ENCODE measurements around the gene TMED5. TPM values are rescaled to one million over a fixed set of nuclear protein-coding genes. Genes with fewer than 3 reads are reported as not detected.
"Not testable (repeated sequence)": the region's sequence is repeated elsewhere in the genome, so short reads cannot be mapped to it uniquely, and the experiment has no call there.

Gene TMED5
- polyA plus RNA-seq, 3 donors, result 30.0 to 75.8 (median 62.8) TPM

DNA sequence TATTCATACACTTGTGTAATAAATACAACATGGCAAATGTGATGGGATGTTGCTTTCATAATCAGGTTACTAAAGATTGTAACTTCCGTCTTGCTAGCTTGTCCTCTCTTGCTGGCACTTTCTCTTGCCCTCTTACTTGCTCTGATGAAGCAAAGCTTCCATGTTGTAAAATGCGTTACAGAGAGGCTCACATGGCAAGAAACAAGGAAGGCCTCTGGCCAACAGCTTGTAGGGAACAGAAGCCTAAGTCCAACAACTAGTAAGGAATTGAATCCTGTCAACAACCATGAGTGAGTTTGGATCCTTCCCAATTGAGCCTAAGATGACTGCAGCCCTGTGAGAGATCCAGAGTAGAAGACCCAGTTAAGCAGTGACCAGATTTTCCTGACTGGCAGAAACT, 15.4 kb downstream of the TMED5 start:
- Mint-ChIP-seq H3K27ac (peak overlapping the region in 6 of 7 donors; percentile 40 to 88 (median 78)), H3K27me3 (ENCODE audit: low read depth in 3 of 3) (no peaks in the 10 kb centered on the region), H3K9me3 (peaks cover 0 to 8% (median 3%) of the 10 kb centered on the region in 7 donors), H3K36me3 (peaks cover 37 to 57% of the 10 kb centered on the region in 2 donors), H3K4me3 (no peak overlapping the region), H3K4me1 (peaks cover 14% of the 10 kb centered on the region)
- peak overlapping the region in 1 of 2 donors; percentile 68 for H3K27ac ChIP-seq (ENCODE audit: low read depth in 1 of 2, low read length in 2 of 2)
- peaks cover 0 to 12% of the 10 kb centered on the region in 2 donors for H3K36me3 ChIP-seq (replicated peaks in 1 of 2; ENCODE audit: control insufficient read depth in 1 of 2, insufficient read depth in 2 of 2, low read length in 2 of 2)
- no peaks in the 10 kb centered on the region for H3K27me3 ChIP-seq (ENCODE audit: control insufficient read depth in 2 of 2, insufficient read depth in 2 of 2, low read length in 2 of 2)
- H3K79me2 ChIP-seq (ENCODE audit: insufficient read depth, low read length), result peaks cover 99% of the 10 kb centered on the region
- no peak for TF ChIP-seq CTCF (IDR thresholded peaks at IDR 0.05)
- intact Hi-C loops (cut with micrococcal nuclease), result no loop called here
- 88% methylated on average over 1 of the region's 2 CpGs for WGBS (ENCODE audit: insufficient coverage)
- H3K9ac ChIP-seq (ENCODE audit: insufficient read depth, low read length, poor library complexity, severe bottlenecking), result no peak overlapping the region
- H3K4me3 ChIP-seq (replicated peaks in 1 of 3; ENCODE audit: low read depth in 2 of 3, low read length in 3 of 3), result no peak overlapping the region
- H3K4me1 ChIP-seq (ENCODE audit: control insufficient read depth in 1 of 2, insufficient read depth in 2 of 2, low read length in 2 of 2), result peaks cover 5 to 11% of the 10 kb centered on the region in 2 donors
- peak in 2 of 3 donors; percentile 17 for DNase-seq
- peaks cover 97% of the 10 kb centered on the region for H4K20me1 ChIP-seq (ENCODE audit: insufficient read depth, low read length)
- H2AFZ ChIP-seq (ENCODE audit: insufficient read depth, low read depth, low read length, poor library complexity, severe bottlenecking), result no peak overlapping the region
- peak overlapping the region; percentile 0 for H3K4me2 ChIP-seq (replicated peaks; ENCODE audit: extremely low read depth, low read length, poor library complexity, severe bottlenecking)
- no peaks in the 10 kb centered on the region for H3K9me3 ChIP-seq (replicated peaks in 1 of 2; ENCODE audit: control insufficient read depth in 1 of 2, insufficient read depth in 1 of 2, low read length in 2 of 2)

DNA sequence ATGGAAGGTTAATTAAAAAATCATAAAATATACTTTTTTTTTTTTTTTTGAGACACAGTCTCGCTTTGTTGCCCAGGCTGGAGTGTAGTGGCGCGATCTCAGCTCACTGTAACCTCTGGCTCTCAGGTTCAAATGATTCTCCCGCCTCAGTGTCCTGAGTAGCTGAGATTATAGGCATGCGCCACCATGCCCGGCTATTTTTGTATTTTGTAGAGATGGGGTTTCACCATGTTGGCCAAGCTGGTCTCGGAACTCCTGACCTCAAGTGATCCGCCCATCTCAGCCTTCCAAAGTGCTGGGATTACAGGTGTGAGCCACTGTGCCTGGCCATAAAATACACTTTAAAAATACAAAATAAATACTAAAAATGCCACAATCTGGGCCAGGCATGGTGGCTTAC, 16.9 kb downstream of the TMED5 start:
- H3K4me2 ChIP-seq (replicated peaks; ENCODE audit: extremely low read depth, low read length, poor library complexity, severe bottlenecking); H3K9me3 Mint-ChIP-seq; H3K27me3 ChIP-seq (ENCODE audit: control insufficient read depth in 2 of 2, insufficient read depth in 2 of 2, low read length in 2 of 2); H3K4me3 ChIP-seq (replicated peaks in 1 of 3; ENCODE audit: low read depth in 2 of 3, low read length in 3 of 3); H2AFZ ChIP-seq (ENCODE audit: insufficient read depth, low read depth, low read length, poor library complexity, severe bottlenecking); H3K27me3 Mint-ChIP-seq (ENCODE audit: low read depth in 3 of 3); H3K27ac Mint-ChIP-seq; intact Hi-C loops (cut with micrococcal nuclease); H3K4me3 Mint-ChIP-seq; H3K27ac ChIP-seq (ENCODE audit: low read depth in 1 of 2, low read length in 2 of 2); H3K9me3 ChIP-seq (replicated peaks in 1 of 2; ENCODE audit: control insufficient read depth in 1 of 2, insufficient read depth in 1 of 2, low read length in 2 of 2); H3K9ac ChIP-seq (ENCODE audit: insufficient read depth, low read length, poor library complexity, severe bottlenecking); DNase-seq: not testable (repeated sequence)
- peaks cover 5 to 11% of the 10 kb centered on the region in 2 donors for H3K4me1 ChIP-seq (ENCODE audit: control insufficient read depth in 1 of 2, insufficient read depth in 2 of 2, low read length in 2 of 2)
- peaks cover 12 to 27% of the 10 kb centered on the region in 2 donors for H3K36me3 ChIP-seq (replicated peaks in 1 of 2; ENCODE audit: control insufficient read depth in 1 of 2, insufficient read depth in 2 of 2, low read length in 2 of 2)
- H3K79me2 ChIP-seq (ENCODE audit: insufficient read depth, low read length), result peaks cover 91% of the 10 kb centered on the region
- Mint-ChIP-seq H3K4me1 (peaks cover 14% of the 10 kb centered on the region), H3K36me3 (peaks cover 46 to 59% of the 10 kb centered on the region in 2 donors)
- 100% methylated on average over 4 of the region's 8 CpGs for WGBS (ENCODE audit: insufficient coverage)
- peaks cover 97% of the 10 kb centered on the region for H4K20me1 ChIP-seq (ENCODE audit: insufficient read depth, low read length)
